ENCODE measurements around the gene MBNL2.

Gene MBNL2

DNA sequence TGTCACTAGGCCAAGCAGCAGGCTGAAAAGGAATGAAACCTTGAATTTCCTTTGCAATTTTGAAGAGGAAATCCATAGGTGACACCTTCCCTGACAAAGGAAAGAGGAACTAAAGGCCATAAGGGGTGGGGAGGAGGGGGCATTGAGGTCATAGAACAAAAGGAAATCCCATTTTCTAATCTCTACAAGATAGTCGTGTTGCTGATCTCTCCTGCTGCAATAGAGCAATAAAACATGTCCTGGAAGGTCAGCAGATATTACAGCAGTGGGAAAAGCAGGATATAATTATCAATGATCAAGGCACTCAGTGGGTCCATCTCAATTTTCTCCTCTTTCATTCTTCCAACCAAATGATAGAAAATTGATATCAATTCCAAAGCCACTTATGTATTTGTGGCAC lies 191.6 kb downstream of the MBNL2 start:
- no peak for FAIRE-seq
- DNase-seq (ENCODE audit: low spot score): no peak

DNA sequence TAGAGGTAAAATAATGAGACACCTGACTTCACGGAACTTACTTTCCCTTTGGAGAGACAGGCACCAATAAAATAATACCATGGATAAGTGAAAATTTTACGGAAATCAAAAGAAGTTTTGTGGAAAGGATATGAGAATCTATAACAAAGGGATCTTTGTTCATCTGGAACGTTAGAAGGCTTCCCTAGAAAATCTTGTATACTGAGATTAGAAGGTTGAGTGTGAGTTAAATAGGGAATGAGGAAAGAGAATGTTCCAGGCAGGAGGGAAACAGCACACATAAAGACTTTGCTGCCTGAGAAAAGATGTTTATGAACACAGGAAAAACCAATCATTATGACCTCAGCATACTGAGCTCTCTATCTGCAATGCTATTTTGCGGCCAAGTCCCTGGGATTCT lies 192.3 kb downstream of the MBNL2 start:
- DNase-seq (ENCODE audit: low spot score): no peak
- no peak for FAIRE-seq

- no peak for FAIRE-seq
- DNase-seq (ENCODE audit: low spot score): no peak
Observed at GRCh38 chr13:97417698-97418097, 195.6 kb downstream of the MBNL2 start.

GRCh38 chr13:97422118-97423054 lies 200.3 kb downstream of the MBNL2 start:
- FAIRE-seq: no peak
- no peak for DNase-seq (ENCODE audit: low spot score)

DNA sequence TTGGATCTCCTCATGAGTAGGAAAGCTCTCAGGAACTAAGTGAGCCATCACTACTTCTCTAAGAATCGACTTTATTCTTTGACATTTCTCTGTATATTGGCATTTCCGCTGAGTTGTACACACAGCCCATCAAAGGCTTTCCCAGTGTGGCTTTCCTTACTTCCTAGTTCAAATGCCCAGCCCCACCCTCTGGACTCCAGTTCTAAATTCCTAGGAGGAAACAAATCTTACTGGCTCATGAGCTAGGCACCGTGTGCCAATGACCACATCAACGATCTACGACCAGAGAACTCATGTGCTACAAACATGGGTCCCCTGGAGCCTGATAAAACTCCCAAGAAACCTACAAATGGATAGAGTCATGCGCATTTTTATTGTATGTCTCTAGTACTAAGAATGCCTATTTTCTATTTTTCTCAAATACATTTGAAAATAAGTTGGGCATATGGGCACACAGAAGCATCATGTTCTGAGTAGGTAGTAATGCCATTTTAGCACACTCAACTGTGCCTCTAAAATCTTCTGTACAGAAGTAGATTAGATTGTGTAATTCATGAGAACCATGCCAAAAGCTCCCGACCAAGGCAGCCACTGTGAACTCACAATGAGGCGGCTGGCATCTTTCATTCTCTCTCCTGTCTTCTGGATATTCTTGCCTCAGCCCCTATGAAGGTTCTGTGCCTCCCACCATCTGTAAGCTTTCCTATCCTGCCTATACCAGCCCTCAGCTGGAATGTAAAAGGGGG lies 201.3 kb downstream of the MBNL2 start:
- DNase-seq (ENCODE audit: low spot score) (no peak), FAIRE-seq (no peak)

GRCh38 chr13:97425590-97425989 lies 203.5 kb downstream of the MBNL2 start:
- FAIRE-seq (no peak), DNase-seq (ENCODE audit: low spot score) (no peak)

GRCh38 chr13:97426695-97427094 lies 204.6 kb downstream of the MBNL2 start:
- DNase-seq (ENCODE audit: low spot score) (no peak), FAIRE-seq (no peak)

DNA sequence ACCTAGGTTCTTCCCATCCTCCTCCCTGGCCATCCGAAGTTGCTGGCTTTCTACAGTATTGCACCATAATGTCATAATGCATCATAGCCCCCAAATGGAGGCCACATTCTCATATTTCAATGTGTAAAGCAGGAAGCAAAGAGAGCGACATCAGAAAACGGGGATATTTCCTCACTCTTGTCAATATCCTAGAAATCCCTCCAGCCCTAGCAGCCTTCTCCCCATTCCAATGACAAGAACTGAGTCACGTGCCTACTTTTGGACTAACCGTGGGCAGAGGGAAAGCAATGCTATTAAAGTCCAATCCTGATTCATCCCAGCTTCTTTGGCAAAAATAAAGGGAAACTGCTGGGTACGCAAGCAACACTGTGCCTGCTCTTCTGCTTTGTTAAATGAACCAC lies 207.5 kb downstream of the MBNL2 start:
- FAIRE-seq (no peak), DNase-seq (ENCODE audit: low spot score) (no peak)

DNA sequence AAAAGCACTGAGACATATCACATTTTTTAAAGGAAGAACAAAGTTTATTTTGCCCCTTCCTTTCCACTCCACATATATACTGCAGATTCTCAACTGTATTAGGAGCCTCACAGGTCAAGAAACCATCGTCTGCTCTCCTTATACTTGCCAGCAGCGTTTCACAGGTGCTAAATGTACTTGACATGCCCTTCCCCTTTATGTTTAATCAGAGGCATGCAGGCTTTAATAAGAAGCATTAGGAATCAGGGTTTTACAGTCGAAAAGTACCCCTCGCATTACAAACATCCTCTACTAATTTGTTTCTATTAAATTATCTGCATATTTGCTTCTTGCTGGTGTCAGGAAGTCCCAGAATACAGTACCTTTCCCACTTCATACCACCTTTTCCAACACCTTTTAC lies 208.2 kb downstream of the MBNL2 start:
- DNase-seq (ENCODE audit: low spot score) (no peak), FAIRE-seq (no peak)

DNA sequence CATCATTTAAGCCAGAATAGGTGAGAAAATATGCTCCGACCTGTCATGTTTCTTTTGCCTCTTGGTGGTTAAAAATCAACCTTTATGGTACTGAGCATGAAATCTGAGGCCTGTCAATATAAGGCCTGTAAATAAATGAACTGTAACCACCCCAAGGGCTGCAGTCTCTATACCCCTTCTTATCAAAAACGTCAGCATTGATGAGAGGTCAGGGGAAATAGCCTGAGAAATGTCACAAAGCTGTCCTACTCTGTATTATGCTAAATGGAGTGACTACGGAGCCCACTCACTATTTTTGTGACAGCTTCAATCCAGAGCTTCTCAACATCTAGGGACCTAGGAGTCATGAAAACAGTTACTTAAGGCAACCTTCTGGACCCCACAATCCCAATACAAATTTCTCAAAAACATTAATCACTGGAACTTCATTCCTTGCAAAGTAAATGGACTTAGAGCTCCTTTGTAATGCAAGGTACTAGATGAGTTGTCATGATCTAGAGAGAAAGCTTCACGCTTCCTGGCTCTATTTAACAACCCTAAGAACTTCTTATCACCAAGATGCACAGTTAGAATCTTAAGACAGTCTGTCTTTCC lies 209.1 kb downstream of the MBNL2 start:
- no peak for FAIRE-seq

GRCh38 chr13:97432232-97432916 lies 210.2 kb downstream of the MBNL2 start:
- no peak for FAIRE-seq
- no peak for DNase-seq (ENCODE audit: low spot score)

More for the DNA sequence above, 209.1 kb downstream of the MBNL2 start:
- DNase-seq (ENCODE audit: low spot score): no peak

DNA sequence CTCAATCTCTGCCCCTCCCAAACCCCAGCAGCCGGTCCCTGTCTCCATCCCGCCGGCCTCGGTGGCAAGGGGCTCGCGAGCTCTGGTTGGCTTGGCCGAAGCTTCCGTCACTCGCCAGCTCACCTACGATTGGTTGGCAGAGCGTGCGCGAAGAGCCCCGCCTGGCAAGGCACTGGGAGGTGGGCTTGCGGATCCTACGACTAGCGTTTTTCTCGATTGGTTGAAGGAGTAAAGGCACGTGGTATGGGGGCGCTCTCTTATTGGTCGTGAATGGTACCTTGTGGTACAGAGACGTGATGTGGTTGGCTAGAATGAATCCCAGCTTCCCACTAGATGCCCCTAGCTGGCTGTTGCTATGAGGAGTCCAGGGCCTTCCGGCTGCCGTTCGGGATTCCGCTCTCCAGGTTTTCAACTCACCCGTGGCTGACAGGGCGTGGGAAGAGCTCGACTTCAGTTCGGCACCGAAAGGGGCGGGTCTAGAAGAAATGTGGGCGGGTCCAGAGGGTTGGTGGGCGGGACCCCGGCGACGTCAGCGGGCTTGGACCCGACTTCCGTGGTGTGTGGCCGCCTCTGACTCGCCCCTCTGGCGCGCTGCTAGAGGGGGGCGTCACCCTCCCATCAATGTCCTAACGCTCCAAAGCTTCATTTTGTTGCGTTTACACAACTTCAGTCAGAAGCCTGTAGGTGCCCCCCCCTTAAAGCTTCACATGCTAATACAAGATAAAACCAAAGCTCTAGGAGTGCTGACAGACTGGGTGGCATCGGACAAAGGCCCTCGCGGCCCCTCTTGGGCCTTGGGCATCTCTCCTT lies 211.0 kb downstream of the MBNL2 start:
- peak; percentile 82 for DNase-seq (ENCODE audit: low spot score)
- FAIRE-seq: no peak

- FAIRE-seq: no peak
- DNase-seq (ENCODE audit: low spot score): peak; percentile 79
Observed at GRCh38 chr13:97433727-97434396, 211.7 kb downstream of the MBNL2 start, which contains the start of gene RAP2A. Gene RAP2A (plus strand): TSS chr13:97434169. CDS start chr13:97434471, 302 bp downstream.

GRCh38 chr13:97434397-97435201 lies 212.5 kb downstream of the MBNL2 start:
- no peak for DNase-seq (ENCODE audit: low spot score)
- no peak for FAIRE-seq

DNA sequence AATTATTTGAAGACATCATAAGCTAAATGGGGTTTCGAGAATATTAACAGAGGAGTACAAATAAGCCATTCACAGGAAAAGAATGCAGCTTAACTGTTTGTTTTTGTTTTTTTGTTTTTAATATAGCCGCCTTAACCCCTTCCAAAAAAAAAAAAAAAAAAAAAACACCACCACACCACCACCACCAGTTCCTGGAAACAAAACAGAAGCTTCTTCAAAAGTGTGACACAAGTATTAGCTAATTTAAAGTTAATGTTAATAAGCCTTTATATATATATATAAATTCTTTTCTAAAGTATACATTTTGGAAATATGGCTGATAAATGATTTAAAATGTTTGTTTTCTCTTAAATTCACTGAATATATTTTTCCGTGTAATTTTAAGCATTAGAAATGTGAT lies 213.2 kb downstream of the MBNL2 start:
- no peak for DNase-seq (ENCODE audit: low spot score)
- FAIRE-seq: no peak

DNA sequence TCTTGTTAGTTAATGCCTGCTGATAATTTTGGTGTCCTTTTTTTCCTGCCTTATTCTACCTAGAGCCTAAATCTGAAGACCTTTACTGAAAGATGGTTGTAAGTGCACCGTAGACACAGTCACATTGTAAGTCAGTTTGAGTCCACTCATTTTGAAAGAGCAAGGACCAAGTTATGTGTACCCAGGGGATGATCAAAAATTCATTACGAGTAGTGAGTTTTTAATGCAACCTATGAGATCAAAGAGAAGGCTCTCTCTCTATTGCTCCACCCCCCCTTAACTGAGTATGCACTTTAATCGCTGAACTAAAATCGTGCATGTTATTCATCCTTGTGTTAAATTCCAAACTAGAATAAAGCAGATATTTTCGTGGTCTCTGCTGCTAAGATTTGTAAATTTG lies 213.7 kb downstream of the MBNL2 start:
- DNase-seq (ENCODE audit: low spot score): no peak
- FAIRE-seq: no peak

GRCh38 chr13:97436845-97437244 lies 214.7 kb downstream of the MBNL2 start:
- DNase-seq (ENCODE audit: low spot score): no peak
- no peak for FAIRE-seq

DNA sequence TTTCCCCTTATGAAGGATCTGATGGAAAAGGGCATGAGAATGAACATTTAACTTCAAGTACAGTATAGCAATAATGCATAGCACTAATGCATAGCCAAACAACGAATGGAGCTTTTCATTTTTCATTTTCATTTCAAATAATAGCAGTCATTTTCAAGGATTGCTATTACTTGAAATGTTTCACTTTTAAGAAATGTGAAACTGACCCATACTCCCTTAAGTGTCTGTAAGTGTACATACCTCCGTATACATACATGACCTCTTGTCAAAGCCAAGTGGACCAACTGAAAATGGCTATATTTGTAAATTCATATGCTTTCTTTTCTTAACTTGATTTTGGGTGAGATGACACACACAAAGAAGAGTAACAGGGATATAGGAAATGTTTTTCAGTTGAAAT lies 215.6 kb downstream of the MBNL2 start:
- FAIRE-seq (no peak), DNase-seq (ENCODE audit: low spot score) (no peak)
